SHP77 (cell line): ENCODE data around the gene IGFBPL1.
"Not testable (repeated sequence)": the region's sequence is repeated elsewhere in the genome, so short reads cannot be mapped to it uniquely, and the experiment has no call there.

Experiments
- DNase-seq, 2 experiments: peaks; one replicate each; lab custom pipeline; 2025; lab: John Stamatoyannopoulos, UW

IGFBPL1 gene

DNA sequence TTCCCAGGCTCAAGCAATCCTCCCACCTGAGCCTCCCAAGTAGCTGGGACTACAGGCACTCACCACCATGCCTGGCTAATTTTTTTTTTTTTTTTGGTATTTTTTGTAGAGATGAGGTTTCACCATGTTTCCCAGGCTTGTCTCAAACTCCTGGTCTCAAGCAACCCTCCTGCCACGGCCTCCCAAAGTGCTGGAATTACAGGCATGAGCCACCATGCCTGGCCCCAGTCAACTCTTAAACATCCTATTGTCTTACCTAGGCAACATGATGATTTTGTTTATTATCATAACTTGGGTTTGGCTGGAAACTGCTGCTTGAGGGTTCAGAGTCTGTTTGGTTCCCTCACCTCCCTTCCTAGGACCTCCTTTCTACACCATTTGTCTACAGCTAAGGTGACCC lies 25.1 kb downstream of the IGFBPL1 start:
- not testable (repeated sequence) for DNase-seq

DNA sequence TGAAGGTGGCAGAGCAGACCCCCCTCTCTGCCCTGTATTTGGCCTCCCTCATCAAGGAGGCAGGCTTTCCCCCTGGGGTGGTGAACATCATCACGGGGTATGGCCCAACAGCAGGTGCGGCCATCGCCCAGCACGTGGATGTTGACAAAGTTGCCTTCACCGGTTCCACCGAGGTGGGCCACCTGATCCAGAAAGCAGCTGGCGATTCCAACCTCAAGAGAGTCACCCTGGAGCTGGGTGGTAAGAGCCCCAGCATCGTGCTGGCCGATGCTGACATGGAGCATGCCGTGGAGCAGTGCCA lies 27.9 kb downstream of the IGFBPL1 start:
- DNase-seq = no peak

DNA sequence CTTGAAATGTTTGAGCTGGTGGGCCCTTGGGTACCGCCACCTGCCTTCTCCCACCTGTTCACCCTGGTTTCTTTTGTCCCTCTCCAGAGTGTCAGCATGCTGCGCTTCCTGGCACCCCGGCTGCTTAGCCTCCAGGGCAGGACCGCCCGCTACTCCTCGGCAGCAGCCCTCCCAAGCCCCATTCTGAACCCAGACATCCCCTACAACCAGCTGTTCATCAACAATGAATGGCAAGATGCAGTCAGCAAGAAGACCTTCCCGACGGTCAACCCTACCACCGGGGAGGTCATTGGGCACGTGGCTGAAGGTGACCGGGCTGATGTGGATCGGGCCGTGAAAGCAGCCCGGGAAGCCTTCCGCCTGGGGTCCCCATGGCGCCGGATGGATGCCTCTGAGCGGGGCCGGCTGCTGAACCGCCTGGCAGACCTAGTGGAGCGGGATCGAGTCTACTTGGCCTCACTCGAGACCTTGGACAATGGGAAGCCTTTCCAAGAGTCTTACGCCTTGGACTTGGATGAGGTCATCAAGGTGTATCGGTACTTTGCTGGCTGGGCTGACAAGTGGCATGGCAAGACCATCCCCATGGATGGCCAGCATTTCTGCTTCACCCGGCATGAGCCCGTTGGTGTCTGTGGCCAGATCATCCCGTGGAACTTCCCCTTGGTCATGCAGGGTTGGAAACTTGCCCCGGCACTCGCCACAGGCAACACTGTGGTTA lies 28.4 kb downstream of the IGFBPL1 start:
- DNase-seq = no peak

DNA sequence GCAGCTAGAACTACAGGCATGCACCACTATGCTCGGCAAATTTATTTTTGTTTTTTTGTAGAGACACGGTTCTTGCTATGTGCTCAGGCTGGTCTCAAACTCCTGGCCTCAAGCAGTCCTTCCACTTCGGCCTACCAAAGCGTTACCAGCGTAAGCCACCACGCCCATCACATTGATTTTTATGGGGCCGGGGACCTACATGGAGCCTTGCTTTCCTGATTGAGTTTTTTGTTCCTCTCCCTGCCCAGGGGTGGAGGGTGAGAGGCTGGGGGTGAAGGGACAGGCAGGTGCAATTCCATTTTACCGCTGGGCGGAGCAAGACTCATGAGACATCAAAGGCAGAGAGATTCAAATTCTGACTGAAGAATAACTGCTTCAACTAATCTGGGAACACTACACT lies 29.8 kb downstream of the IGFBPL1 start:
- no peak for DNase-seq

DNA sequence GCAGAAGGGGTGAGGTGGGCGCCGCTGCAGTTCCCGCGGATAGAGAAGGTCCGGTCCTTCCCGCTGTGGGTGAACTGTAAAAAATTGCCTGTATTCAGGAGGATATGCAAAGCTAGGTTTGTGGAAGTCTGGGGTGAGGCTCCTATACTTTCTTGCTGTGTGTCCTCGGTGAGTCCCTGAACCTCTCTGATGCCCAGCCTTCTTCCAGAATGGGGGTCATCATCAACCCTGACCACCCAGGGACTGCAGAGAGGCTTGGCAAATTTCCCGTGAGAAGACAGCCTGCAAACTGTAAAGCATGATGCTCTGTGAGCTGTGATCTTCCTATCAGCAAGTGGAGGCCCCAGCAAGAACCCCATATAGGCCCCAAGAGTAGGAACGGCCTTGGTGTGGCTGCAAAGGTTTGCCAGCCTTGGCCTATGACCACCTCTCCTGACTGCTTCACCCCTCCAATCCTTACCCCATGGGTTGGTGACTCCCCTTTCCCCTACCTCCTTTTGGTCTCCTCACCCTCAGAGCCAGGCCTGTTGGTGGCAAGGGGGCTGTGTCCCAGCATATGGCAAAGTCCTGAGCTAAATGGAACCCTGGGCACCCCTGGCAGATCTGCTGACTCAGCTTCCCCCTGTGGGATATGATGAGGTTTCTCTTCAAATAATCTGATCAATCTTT lies 31.0 kb downstream of the IGFBPL1 start:
- DNase-seq = no peak

DNA sequence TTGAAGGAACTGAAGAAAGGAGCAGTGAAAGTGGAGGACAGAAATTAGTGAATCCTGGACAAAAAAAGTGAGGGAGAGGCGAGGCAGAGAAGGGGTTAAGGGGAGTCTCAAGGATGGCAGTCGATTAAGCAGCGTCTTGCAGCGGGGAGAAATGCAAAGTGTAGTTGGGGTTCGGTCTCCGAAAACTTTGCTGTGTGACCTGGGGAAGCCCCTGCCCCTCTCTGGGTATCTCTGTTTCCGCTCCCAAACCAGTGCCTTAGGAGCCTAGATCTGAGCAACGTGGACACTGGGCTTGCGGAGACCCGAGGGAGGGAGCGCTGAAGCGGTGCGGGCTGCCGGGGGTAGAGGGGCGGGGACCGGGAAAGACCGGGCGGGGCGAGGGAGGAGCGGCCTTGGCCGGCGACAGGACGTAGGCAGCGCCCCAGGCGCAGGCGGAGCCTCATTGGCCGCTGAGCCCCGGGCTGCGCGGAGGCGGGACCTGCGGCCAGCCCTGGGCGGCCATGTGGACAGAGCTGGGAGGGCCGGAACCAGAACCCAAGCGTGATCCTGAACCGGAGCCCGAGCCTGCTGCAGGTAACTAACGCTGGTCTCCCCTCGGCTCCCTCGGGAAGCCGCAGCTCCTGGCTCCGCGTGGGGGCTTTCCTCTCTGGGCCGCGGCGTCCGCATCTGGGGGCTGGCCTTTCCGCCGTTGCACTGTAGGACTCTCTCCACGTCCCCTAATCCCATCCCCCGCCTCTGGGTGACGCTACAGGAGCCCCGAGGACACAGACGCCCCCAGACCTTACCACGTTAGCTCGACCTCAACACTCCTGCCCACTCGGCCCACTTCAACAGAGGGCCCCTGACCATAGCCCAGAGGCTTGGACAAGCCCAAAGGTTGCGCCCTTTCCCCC lies 31.8 kb downstream of the IGFBPL1 start, which contains the start of gene ALDH1B1:
ALDH1B1 (plus strand) TSS at position 468 of the 893 bp plus-strand sequence. CDS start 3,047 bp downstream, outside the sequence.
- peak; percentile 50 to 70 for DNase-seq

DNA sequence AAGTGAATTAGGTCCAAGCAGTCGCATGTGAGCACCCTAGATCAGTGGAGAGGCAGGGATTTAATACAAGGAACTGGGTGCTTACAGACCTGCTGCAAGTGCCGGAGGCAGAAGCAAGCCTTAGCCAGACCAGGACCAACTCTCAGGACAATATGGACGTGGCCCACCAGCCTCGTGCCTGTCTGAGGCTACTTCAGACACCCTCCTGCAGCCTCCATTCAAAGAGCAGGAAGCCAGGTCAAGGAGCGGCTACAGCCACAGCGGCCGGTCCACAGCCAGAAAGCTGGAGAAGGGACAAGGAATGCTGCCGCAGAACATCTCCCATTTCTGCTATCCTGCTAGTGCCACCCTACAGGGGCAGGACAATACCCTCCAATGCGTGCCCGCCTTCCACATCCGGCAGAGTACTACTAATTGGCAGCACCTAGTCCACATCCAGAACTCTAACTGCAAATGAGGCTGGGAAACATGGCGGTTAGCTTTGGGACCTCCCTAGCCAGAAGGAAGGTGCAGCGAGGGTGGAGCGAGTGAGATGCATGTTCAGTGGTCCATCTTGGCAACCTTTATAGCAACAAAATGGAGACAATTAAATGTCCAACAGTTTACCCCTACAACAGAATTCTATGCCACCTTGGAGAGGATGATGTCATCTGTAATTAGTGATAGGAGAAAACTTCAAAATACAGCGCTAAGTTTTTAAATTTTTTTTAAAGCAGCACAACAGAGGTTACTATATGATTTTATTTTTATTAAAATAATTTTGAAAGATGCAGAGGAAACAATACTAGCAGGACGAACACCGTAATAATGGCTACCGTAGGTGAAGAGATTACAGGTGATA lies 32.8 kb downstream of the IGFBPL1 start:
- DNase-seq = no peak

DNA sequence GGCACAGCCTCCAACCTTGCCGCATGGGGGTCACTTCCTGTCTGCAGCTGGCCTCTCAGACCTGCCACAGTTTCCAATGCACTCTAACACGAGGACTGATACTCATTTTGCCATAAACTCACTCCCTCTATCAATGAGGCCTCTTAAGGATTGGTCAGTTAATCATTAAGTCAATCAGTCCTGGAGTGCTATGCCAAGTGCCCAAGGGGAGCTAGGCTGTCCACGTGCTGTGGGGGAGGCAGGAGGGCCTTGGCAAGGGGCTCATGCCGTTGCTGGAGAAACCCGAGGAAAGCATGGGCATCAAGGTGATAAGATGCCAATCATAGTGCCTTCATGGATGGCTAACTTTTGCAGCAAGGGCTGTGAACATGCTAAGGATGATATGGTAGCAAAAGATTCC lies 33.4 kb downstream of the IGFBPL1 start:
- DNase-seq = no peak

DNA sequence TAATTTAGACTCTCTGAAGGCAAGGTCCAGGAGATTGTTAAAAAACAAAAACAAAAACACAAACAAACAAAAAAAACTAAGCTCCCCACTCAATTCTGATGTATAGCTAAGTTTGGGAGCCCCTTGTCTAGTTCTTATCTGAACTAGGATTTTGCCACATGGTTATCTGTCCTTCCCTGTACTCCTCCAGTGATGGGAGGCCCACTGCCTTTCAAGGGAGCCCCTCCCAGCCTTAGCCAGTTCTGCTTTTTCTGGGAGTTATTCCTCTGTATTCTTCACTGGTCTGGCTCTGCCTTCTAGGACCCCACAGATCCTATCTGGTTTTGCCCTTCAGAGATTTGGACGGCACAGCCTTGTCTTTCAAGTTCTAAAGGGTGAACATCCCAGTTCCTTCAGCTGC lies 33.8 kb downstream of the IGFBPL1 start:
- DNase-seq = no peak

DNA sequence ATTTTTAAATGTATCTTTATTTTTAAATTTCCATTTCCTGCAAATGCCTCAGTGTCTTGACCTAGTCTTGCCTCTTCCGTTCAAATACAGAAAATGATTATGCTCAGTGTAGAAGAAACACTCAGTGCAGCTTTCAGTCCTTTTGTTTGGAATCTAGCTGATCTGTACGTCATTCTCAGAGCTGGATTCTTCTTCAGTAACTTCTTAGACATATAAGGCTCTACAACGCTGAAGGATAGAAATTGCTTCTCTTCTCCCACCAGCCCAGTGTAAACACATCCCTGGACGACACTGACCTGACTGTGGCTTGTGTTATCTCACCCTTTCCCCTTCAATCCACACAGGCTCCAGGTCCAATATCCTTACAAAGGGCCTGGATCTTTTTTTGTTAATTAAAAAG lies 34.9 kb downstream of the IGFBPL1 start:
- no peak for DNase-seq

DNA sequence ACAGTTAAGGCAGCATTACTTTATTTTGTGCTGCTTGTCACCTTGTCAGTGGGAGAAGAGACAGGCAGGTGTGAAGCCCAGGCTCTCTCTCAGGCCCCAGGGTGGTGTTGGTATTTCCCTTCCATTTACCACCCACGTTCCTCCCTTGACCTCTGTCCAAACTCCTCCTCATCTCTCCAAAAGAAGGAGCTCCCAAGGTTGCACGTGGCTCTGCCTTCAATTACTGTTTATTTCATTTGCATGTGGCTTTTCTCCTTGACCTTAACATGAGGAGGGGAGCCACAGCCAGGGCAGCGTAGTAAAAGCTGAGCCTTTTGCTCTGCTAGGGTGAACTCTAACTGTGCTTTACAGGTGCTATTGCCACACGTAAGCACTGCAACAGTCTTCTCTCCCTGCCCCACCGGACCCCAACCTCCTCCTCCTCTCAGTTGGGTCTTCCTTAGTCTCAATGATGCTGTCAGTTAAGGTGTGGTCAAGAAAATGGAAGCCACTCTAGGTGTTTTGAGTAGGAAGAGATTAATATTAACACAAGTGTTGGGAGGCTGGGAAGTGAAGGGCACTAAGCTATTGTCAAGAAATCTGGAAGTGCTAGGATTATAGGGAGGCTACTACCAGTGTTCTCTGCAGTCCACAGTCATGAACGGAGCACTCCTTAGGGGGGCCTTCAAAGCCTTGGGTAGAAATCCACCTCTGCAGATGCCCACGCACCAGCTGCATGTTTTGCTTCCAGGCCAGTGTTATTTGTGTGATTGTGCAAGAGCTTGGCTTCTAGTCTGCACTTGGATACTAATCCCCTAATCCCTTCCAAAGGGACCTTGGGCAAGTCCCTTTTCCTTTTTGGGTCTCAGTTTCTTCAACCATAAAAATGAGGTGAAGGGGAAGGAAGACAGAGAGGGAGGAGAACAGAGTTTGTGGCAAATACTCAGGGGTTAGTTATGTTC lies 35.7 kb downstream of the IGFBPL1 start:
- no peak for DNase-seq

DNA sequence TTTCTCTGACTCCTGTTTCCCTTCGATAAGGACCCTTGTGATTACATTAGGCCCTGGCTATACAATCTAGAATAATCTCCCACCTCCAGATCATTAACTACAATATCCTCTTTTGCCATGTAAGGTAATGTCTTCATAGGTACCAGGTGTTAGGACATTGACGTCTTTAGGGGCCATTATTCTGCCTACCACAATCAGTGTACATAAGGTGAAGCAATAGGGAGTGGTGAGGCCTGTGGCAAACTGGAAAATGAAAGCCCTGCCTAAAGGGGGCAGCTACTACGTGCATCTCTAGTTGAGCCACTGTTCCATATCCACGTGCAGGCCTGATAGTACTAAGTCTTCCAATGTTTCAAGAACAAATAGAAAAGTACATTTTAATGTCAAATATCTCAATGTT lies 36.5 kb downstream of the IGFBPL1 start:
- DNase-seq = no peak

DNA sequence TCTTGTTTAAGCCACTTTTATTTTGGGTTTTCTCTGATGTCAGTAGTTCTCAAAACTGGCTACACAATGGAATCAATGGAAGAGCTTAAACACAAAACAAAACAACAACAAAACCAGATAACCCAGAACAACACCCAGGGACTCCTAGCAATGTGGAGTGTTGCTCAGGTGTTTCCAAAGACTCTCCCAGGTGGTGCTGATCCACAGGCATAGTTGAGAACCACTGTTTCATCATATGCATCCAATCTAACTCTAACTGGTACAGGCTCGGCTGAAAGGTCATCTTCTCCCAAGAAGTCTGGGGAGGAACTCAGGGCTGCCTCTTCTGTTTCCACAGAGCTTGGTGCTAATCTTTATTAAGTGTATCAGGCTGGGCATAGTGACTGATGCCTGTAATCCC lies 37.2 kb downstream of the IGFBPL1 start:
- DNase-seq = no peak

DNA sequence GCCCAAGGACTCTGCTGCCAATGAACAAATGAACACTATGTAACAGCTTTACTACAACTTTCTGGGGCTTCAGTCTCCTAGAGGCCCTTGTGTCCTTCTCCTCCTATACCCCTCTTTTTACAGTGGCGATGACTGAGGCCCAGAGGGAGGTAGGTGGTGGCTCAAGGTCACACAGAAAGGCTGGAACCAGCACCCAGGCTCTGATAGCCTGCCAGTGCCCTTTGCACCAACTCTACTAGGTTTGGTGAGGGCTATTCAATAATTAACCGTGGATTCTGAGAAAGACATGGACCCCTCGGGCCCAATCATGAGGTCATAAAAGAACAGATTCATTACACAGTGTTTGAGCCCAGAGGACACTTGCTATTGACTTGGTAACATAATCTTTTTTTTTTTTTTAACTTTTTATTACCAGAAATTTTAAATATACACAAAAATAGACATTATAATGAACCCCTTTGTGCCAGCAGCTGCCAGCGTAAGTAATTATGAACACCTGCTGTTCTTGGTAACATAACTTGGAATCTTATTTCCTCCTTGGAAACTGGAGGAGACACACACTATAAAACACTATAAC lies 37.8 kb downstream of the IGFBPL1 start:
- DNase-seq = no peak

DNA sequence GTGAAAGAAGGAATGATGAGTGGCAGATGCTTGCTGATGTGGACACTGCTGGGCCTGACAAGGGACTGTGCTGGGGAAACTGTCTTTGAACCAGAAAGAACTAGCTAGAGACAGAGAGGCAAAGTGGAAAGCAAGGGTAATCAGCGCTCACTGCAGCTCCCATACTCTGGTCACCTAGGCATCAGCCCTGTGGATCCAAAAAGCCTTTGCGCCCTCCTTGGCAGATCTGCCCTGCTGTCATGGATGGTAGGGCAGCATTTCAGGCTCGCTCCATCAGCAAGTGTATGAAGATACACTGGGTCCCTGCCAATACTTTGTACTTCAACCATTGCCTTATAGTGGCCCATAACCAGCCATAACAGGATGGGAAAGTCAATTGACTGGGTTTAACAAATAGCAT lies 38.4 kb downstream of the IGFBPL1 start:
- DNase-seq = no peak

DNA sequence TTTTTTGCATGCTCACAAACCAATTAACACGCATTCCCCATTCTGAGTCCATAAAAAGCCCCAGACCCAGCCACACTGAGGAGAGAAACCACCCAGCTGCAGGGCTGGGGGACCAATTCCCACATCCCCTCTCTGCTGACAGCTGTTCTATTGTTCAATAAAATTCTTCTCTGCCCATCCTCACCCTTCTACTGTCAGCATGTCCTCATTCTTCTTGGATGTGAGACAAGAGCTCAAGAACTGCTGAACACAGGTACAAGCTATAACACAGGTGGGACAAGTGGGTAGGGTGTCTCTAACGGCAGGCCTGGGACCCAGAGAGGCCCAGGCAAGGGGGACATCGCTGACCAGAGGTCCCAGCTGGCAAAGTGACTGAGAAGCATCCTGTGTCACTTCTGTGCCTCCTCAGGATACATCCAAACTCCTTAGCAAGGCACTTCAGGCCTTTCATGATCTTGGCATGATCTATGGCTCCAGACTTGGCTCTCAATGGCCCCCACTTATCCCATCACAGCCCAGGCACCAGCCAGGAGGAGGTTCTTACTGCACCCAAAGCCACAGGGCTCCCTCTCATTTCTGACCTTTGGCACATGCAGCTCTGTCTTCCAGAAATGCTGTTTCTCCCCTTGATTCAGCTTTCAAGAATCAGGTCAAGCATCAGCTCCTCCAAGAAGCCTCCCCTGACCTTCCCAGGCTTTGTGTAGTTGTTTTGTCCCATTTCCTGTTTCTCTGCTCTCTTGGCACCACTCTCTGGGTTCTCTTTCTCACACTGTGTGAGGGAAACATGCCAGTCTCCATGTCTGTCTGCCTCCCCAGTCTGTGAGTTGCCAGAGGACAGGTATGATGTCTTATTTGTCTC lies 39.0 kb downstream of the IGFBPL1 start:
- DNase-seq = no peak

DNA sequence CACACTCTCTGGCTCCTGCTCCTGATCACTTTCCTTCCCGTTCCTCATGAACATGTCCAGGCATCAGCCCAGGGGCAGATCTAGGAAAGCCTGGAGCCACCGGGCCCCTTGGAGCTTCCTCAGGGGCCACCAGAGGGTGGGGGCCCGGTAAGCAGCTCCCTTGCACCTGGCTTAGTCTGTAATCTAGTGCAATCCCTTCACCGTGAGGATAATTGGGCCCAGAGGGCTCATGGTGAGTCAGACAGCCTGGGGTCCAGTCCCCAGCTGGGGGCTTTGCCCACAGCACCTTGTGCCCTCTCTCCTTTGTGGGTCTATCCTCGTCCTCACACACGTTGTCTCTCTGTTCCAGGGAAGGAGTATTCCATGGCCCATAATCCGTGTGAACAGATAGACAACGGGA lies 42.1 kb downstream of the IGFBPL1 start:
- DNase-seq = no peak

DNA sequence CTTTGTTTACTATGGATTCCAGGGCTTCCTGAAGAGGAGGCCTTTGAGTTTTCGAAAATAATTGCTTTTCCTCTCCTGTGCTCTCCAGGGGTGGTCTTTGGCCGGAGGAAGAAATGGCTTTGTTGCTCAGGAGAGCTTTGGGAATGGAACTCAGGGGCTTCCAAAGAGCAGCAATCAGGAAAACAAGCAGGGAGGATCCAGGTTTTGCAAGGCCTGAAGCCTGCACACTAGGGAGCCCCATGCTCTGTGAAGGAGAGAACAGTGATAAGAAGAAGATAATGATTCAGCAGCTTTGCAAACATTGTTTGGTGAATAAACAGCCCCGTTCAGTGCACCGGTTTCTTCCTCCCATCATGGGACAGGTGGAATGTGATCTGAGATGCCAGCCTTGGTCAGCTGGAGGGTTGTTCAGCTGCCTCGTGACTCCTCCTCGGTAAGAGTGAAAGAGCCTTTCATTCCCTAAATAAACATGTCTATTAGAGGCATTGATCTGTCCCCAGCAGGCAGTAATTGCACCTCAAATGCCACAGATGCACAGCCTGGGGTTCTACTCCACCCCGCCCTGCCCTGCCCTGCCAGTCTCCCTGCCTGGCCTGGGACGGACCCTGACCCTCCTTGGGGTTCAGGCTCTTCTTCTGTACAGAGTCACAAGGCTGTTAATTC lies 43.3 kb downstream of the IGFBPL1 start:
- no peak for DNase-seq
